K562 (cell line): Measurements from ENCODE around the gene TBC1D10A.

ENCODE experiments used
- CTCF ChIP-seq, 3 experiments: IDR thresholded peaks in 2 of 3; conservative IDR thresholded peaks in 1 of 3; 2 replicates each; pipeline ENCODE4 v1.5.1; 2011 to 2012; ENCODE audit warnings: low read length in 3 of 3, mild to moderate bottlenecking in 3 of 3, control low read depth in 2 of 3, improper control_type of control experiment in 1 of 3, inconsistent platforms in 1 of 3, low read depth in 1 of 3, mixed read lengths in 1 of 3, moderate library complexity in 1 of 3; ENCODE audit not compliant: insufficient read depth in 2 of 3
- ESRRA ChIP-seq: fragments of 450-650 bp; IDR thresholded peaks from 2 replicates; pipeline ENCODE4 v1.6.1; 2014; ENCODE audit warnings: low read depth, mild to moderate bottlenecking, moderate library complexity, borderline replicate concordance
- KLF13 ChIP-seq: fragments of 450-650 bp; IDR thresholded peaks from 2 replicates; pipeline ENCODE4 v1.6.1; 2016; ENCODE audit warnings: missing genetic modification characterization, low read depth, mild to moderate bottlenecking, missing compliant biosample characterization, moderate library complexity, borderline replicate concordance
- POLR2A ChIP-seq: fragments of 450-650 bp; conservative IDR thresholded peaks from 2 replicates; pipeline ENCODE4 v1.6.1; 2016
- TFAM ChIP-seq: fragments of 250-450 bp; sonication (Bioruptor Pico); conservative IDR thresholded peaks from 2 replicates; pipeline ENCODE4 v1.5.0; 2021; ENCODE audit warnings: mild to moderate bottlenecking, moderate library complexity
- ZBTB1 ChIP-seq: sonication (generic); formaldehyde crosslinking; IDR thresholded peaks from 2 replicates; pipeline ENCODE4 v1.8.1; 2023; ENCODE audit warnings: missing genetic modification reagents, low read depth, mild to moderate bottlenecking, borderline replicate concordance
- ZFP36 ChIP-seq: fragments of 150-350 bp; IDR thresholded peaks from 2 replicates; pipeline ENCODE4 v1.6.1; 2018; ENCODE audit warnings: low read length, low read depth; ENCODE audit not compliant: partially characterized antibody

GRCh38 chr22:30260276-30260675, 66.5 kb downstream of the TBC1D10A start:
- TF ChIP-seq ESRRA (no peak), KLF13 (tag) (no peak), ZBTB1 (no peak), CTCF (IDR thresholded peaks at IDR 0.05 in 2 of 3, conservative IDR thresholded peaks at IDR 0.05 in 1 of 3; ENCODE audit: insufficient read depth in 2 of 3, low read depth in 1 of 3, low read length in 3 of 3) (no peak), POLR2A (no peak), ZFP36 (no peak), TFAM (no peak)
